ENCODE results near the gene WEE2. TPM values are rescaled to one million over a fixed set of nuclear protein-coding genes. Genes with fewer than 3 reads are reported as not detected.

Gene WEE2
- total RNA-seq, 1 donor from 2014 or later: 0.33 TPM

DNA sequence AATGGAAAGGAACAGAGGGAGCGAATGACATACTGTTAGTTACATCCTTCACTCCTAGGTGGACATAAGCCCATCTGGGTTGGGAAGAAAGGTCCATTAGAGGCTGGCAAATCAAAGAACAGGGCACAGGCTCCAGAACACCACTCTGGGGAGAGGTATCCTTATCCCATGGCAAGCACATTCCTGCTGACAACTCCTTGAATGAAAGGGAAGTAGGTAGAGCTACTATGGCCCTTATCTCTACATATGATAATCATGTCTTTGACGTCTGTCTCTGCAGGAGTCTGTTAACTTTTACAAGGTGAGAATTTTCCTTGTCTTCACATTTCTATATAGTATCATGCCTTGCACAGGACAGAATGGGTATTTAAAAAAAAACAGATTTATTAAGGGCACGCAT is 16.6 kb upstream of the WEE2 start:
- no peak for DNase-seq (ENCODE audit: low spot score)
- Mint-ChIP-seq H3K4me1 (ENCODE audit: unreplicated experiment) (peaks cover 43% of the 10 kb centered on the region), H3K36me3 (ENCODE audit: low read depth, unreplicated experiment) (peaks cover 11% of the 10 kb centered on the region), H3K27ac (ENCODE audit: unreplicated experiment) (no peak overlapping the region), H3K9me3 (ENCODE audit: unreplicated experiment) (no peaks in the 10 kb centered on the region), H3K27me3 (ENCODE audit: unreplicated experiment) (peaks cover 3% of the 10 kb centered on the region), H3K4me3 (ENCODE audit: unreplicated experiment) (no peak overlapping the region)
- TF ChIP-seq CTCF (IDR thresholded peaks at IDR 0.05; ENCODE audit: unreplicated experiment): no peak

GRCh38 chr7:141691961-141692360 is 16.2 kb upstream of the WEE2 start:
- Mint-ChIP-seq H3K4me3 (ENCODE audit: unreplicated experiment) (no peak overlapping the region), H3K27me3 (ENCODE audit: unreplicated experiment) (peaks cover 3% of the 10 kb centered on the region), H3K4me1 (ENCODE audit: unreplicated experiment) (peaks cover 43% of the 10 kb centered on the region), H3K27ac (ENCODE audit: unreplicated experiment) (no peak overlapping the region), H3K36me3 (ENCODE audit: low read depth, unreplicated experiment) (peaks cover 7% of the 10 kb centered on the region), H3K9me3 (ENCODE audit: unreplicated experiment) (no peaks in the 10 kb centered on the region)
- no peak for DNase-seq (ENCODE audit: low spot score)
- no peak for TF ChIP-seq CTCF (IDR thresholded peaks at IDR 0.05; ENCODE audit: unreplicated experiment)

DNA sequence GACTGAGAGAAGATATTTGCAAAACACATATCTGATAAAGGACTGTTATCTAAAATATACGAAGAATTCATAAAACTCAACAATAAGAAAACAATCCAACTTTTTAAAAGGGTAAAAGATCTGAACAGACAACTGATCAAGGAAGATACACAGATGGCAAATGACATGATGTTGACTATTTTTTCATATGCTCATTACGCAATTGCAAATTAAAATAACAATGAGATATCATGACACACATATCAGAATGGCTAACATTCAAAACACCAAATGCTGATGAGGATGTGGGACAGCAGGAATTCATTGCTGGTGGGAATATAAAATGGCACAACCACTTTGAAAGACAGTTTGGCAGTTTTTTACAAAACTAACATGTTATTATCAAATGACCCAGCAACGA is 15.1 kb upstream of the WEE2 start:
- Mint-ChIP-seq H3K4me3 (ENCODE audit: unreplicated experiment) (no peak overlapping the region), H3K27me3 (ENCODE audit: unreplicated experiment) (peaks cover 3% of the 10 kb centered on the region), H3K4me1 (ENCODE audit: unreplicated experiment) (peaks cover 50% of the 10 kb centered on the region), H3K36me3 (ENCODE audit: low read depth, unreplicated experiment) (peaks cover 4% of the 10 kb centered on the region), H3K9me3 (ENCODE audit: unreplicated experiment) (no peaks in the 10 kb centered on the region), H3K27ac (ENCODE audit: unreplicated experiment) (no peak overlapping the region)
- TF ChIP-seq CTCF (IDR thresholded peaks at IDR 0.05; ENCODE audit: unreplicated experiment): no peak
- no peak for DNase-seq (ENCODE audit: low spot score)

- Mint-ChIP-seq H3K27ac (ENCODE audit: unreplicated experiment) (peak overlapping the region; percentile 84), H3K4me1 (ENCODE audit: unreplicated experiment) (peaks cover 67% of the 10 kb centered on the region), H3K4me3 (ENCODE audit: unreplicated experiment) (peak overlapping the region; percentile 54), H3K36me3 (ENCODE audit: low read depth, unreplicated experiment) (peaks cover 8% of the 10 kb centered on the region), H3K27me3 (ENCODE audit: unreplicated experiment) (peaks cover 9% of the 10 kb centered on the region), H3K9me3 (ENCODE audit: unreplicated experiment) (no peaks in the 10 kb centered on the region)
- no peak for TF ChIP-seq CTCF (IDR thresholded peaks at IDR 0.05; ENCODE audit: unreplicated experiment)
- no peak for DNase-seq (ENCODE audit: low spot score)
These were observed 12.3 kb upstream of the WEE2 start for GRCh38 chr7:141695803-141696289.

GRCh38 chr7:141696348-141696747 is 11.8 kb upstream of the WEE2 start:
- peaks cover 8% of the 10 kb centered on the region for H3K36me3 Mint-ChIP-seq (ENCODE audit: low read depth, unreplicated experiment)
- H3K4me1 Mint-ChIP-seq (ENCODE audit: unreplicated experiment): peaks cover 69% of the 10 kb centered on the region

More at GRCh38 chr7:141696348-141696747, 11.8 kb upstream of the WEE2 start:
- Mint-ChIP-seq H3K4me3 (ENCODE audit: unreplicated experiment) (no peak overlapping the region), H3K27me3 (ENCODE audit: unreplicated experiment) (peaks cover 9% of the 10 kb centered on the region), H3K27ac (ENCODE audit: unreplicated experiment) (peak overlapping the region; percentile 84), H3K9me3 (ENCODE audit: unreplicated experiment) (no peaks in the 10 kb centered on the region)
- no peak for DNase-seq (ENCODE audit: low spot score)
- no peak for TF ChIP-seq CTCF (IDR thresholded peaks at IDR 0.05; ENCODE audit: unreplicated experiment)

Data from endothelial cell (in vitro differentiated cells).